ENCODE data around the gene KRT4. TPM values are rescaled to one million over a fixed set of nuclear protein-coding genes. Genes with fewer than 3 reads are reported as not detected.

KRT4 gene
- total RNA-seq, 1 experiment from 2014 or later = not detected

GRCh38 chr12:52767020-52767379 is 46.9 kb downstream of the KRT4 start:
- no peaks in the 10 kb centered on the region for H3K4me1 ChIP-seq (ENCODE audit: insufficient read depth, low read length)
- H3K9me3 ChIP-seq (ENCODE audit: control insufficient read depth, low read depth, low read length) = no peaks in the 10 kb centered on the region
- H3K27ac ChIP-seq (ENCODE audit: insufficient read length, low read depth, low read length) = no peak overlapping the region
- H3K23me2 ChIP-seq (ENCODE audit: insufficient read length, low read depth, low read length, poor library complexity, severe bottlenecking) = no peaks in the 10 kb centered on the region
- no peak overlapping the region for H2BK120ac ChIP-seq (ENCODE audit: low read depth, low read length, poor library complexity, severe bottlenecking)
- H3K56ac ChIP-seq (ENCODE audit: insufficient read length, low read depth, low read length) = no peak overlapping the region
- H4K91ac ChIP-seq (ENCODE audit: insufficient read length, low read depth, low read length) = no peak overlapping the region
- H3K4ac ChIP-seq (ENCODE audit: low read depth, low read length) = no peak overlapping the region
- H2BK12ac ChIP-seq (ENCODE audit: insufficient read length, low read depth, low read length) = no peak overlapping the region
- no peak for DNase-seq
- H2BK15ac ChIP-seq (ENCODE audit: low read depth, low read length) = no peak overlapping the region
- Mint-ChIP-seq H3K36me3 (ENCODE audit: insufficient read depth in 1 of 3, low read depth in 3 of 3) (no peaks in the 10 kb centered on the region), H3K4me1 (no peaks in the 10 kb centered on the region), H3K27ac (no peak overlapping the region), H3K4me3 (no peak overlapping the region), H3K9me3 (peaks cover 2 to 8% of the 10 kb centered on the region in 2 experiments; a peak in 2 of 5 replicates), H3K27me3 (ENCODE audit: low read depth) (peaks cover 25% of the 10 kb centered on the region)
- H4K5ac ChIP-seq (ENCODE audit: insufficient read length, low read depth, low read length) = no peak overlapping the region
- no peak overlapping the region for H2BK20ac ChIP-seq (ENCODE audit: low read depth, low read length, poor library complexity, severe bottlenecking)
- H4K20me1 ChIP-seq (ENCODE audit: control insufficient read depth, insufficient read depth, insufficient read length) = no peaks in the 10 kb centered on the region
- H2BK5ac ChIP-seq (ENCODE audit: insufficient read length, low read length) = no peak overlapping the region
- no CpG with 5 or more reads among the region's 1 CpG for WGBS (ENCODE audit: extremely low coverage, insufficient read length, low lambda C conversion rate)
- H3T11ph ChIP-seq (ENCODE audit: low read length) = no peak overlapping the region
- H2AFZ ChIP-seq (ENCODE audit: low read length) = no peak overlapping the region
- H3K18ac ChIP-seq (ENCODE audit: insufficient read length, low read depth, low read length) = no peak overlapping the region
- H4K8ac ChIP-seq (replicated peaks; ENCODE audit: insufficient read length, low read depth, low read length) = no peak overlapping the region
- no peak for TF ChIP-seq CTCF (conservative IDR thresholded peaks at IDR 0.05)
- no peak overlapping the region for H3K4me2 ChIP-seq (ENCODE audit: insufficient read depth, insufficient read length, low read length)
- H3K27me3 ChIP-seq (ENCODE audit: insufficient read depth, low read length) = no peaks in the 10 kb centered on the region
- no peak overlapping the region for H3K23ac ChIP-seq (ENCODE audit: insufficient read length, low read depth, low read length)
- no peak overlapping the region for H2AK5ac ChIP-seq (ENCODE audit: insufficient read length, low read length)
- no peaks in the 10 kb centered on the region for H3K79me2 ChIP-seq (ENCODE audit: insufficient read depth, low read length)
- H3K9ac ChIP-seq (ENCODE audit: extremely low read depth, insufficient read length, low read length) = no peak overlapping the region
- H3K14ac ChIP-seq (ENCODE audit: insufficient read depth, low read length) = no peak overlapping the region
- no peaks in the 10 kb centered on the region for H3K79me1 ChIP-seq (ENCODE audit: insufficient read depth, low read depth, low read length, poor library complexity, severe bottlenecking)

All from H9 (cell line).